ENCODE measurements around the gene GPR84. TPM values are rescaled to one million over a fixed set of nuclear protein-coding genes. Genes with fewer than 3 reads are reported as not detected.

The GPR84 gene
- total and polyA plus RNA-seq, 12 donors, result 0.15 to 2.9 (median 0.32) TPM; not detected in 7

DNA sequence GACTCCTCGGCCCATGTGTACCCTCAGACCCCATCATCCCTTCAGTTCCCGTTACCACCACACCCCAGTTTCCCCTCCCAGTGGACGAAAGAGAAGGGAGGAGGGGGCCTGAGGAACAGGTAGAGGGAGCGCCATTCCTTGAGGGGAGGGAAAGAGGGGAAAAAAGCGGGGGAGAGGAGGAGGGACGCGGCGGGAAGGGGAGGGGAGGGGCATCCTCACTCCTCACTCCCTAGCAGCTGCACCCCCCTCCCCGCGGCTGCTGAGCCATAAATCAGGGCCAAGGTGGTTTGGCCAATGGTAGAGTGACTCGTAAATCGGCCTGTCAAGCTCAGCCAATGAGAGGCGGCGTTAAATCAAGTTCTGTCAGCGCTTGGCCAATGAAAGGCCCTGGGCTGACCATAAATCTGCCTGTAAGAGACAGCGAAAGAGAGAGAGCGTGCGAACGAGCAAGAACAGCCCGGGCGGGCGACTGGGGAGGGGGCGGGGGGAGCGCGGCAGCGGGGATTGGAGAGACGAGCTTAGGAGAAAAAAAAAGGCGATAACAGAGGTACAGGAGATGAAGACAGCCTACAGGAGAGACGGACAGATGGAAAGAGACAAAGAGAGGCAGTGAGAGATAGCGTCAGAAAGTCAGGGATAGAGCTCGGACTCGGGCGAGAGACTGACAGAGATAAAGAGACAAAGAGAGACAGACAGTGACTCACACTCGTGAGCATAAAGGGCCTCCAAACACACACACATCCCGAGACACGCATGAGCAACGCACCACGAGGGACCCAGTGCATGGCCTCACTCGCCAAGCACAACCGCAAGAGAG, 5.1 kb downstream of the GPR84 start:
- peak overlapping the region; percentile 34 to 76 (median 64) for H3K4me3 ChIP-seq
- ATAC-seq (peak; percentile 96 to 98 (median 97)), DNase-seq (peak; percentile 90 to 98)
- peaks cover 4 to 44% (median 17%) of the 10 kb centered on the region in 9 donors for H3K4me1 ChIP-seq
- H3K9me3 ChIP-seq, result no peaks in the 10 kb centered on the region
- H3K27ac ChIP-seq, result peak overlapping the region; percentile 67 to 95 (median 88)
- 1% methylated on average over 36 to 40 of the region's 40 CpGs for WGBS, 2 donors
- TF ChIP-seq, protein P1, sequence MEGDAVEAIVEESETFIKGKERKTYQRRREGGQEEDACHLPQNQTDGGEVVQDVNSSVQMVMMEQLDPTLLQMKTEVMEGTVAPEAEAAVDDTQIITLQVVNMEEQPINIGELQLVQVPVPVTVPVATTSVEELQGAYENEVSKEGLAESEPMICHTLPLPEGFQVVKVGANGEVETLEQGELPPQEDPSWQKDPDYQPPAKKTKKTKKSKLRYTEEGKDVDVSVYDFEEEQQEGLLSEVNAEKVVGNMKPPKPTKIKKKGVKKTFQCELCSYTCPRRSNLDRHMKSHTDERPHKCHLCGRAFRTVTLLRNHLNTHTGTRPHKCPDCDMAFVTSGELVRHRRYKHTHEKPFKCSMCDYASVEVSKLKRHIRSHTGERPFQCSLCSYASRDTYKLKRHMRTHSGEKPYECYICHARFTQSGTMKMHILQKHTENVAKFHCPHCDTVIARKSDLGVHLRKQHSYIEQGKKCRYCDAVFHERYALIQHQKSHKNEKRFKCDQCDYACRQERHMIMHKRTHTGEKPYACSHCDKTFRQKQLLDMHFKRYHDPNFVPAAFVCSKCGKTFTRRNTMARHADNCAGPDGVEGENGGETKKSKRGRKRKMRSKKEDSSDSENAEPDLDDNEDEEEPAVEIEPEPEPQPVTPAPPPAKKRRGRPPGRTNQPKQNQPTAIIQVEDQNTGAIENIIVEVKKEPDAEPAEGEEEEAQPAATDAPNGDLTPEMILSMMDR (IDR thresholded peaks at IDR 0.05), result no peak
- H3K27me3 ChIP-seq, result no peaks in the 10 kb centered on the region
- H3K36me3 ChIP-seq, result no peaks in the 10 kb centered on the region
- intact Hi-C loops (cut with DNase I), result loop anchor here in 3 of 10 donors (1.0 to 10.0 kb wide), 3 partner anchors 22 to 344 kb away; no protein-coding TSS in a partner anchor

DNA sequence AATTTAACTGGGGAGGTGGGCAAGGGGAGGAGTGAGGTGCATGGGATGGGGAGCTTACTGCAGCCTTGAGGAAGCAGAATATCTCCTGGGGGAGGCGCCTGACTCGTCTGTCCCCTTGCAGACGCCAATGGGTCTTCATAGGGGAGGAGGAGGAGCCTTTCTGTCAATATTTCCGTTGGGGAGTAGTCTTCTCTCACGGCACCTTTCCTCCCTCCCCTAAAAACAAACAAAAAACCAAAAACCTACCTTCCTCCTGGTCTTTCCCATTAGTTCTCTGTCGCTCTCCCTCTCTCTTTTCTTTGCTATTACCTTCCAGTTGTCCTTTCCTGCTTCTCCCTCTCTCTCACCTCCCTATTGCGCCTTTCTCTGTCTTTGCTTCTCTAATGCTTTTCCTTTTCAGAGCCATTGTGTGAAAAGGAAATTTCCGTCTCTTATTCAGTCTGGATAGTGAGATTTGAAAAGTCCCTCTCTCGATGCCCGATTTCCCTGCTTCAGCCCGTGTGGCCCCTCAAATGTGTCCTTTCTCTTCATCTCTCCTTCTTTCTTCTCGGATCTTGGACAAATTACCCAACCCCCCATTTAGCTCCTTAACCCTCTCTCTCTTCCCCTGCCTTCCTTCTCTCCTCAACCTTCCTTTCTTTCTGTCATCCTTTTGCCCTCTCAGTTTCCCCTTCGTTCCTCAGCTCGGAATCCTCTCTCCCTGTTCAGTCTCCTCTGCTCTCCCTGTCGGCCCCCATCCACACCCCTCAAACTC, 5.9 kb downstream of the GPR84 start:
- Histone ChIP-seq H3K27me3 (no peaks in the 10 kb centered on the region), H3K36me3 (no peaks in the 10 kb centered on the region), H3K9me3 (no peaks in the 10 kb centered on the region), H3K4me3 (peak overlapping the region; percentile 34 to 76 (median 64)), H3K27ac (peak overlapping the region; percentile 38 to 95 (median 88)), H3K4me1 (peaks cover 4 to 37% (median 17%) of the 10 kb centered on the region in 9 donors)
- DNase-seq (no peak), ATAC-seq (no peak)
- WGBS, 2 donors, result 10 to 14% methylated on average over 15 of the region's 15 CpGs
- intact Hi-C loops (cut with DNase I), result loop anchor here in 2 of 10 donors (2.0 to 10.0 kb wide), 2 partner anchors 22 to 344 kb away; no protein-coding TSS in a partner anchor
- TF ChIP-seq, protein P1 (IDR thresholded peaks at IDR 0.05), result no peak

DNA sequence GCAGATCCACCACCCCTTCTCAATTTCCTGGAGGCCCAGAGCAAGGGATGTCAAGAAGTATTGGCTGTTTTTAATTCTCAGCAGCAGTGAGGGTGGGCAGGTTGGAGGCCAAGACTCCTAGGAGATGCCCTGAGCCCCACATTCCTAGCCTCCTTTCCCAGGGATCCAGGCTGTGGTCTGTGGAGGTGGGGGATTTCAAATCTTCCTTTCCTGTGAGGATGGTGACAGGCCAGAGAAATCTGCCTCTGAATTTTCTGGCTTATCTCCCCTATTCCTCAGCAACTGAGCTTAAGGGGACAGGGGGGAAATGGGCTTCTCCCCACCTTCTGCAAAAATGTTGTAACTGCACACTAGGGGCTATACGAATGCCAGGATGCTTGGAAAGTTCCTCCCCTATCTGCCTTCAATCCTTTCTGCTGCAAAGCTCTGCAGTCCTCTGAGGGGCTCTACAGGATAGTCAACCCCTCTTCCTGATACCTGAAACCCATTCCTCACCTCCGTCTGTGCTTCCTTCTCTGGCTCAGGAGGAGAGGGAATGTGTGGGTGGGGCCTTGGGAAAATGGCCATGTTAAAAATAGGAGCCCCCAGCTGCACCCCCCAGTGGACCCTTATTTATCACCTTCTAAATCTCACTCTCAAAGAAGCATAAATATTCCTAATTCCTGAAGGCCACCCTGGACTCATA, 6.6 kb downstream of the GPR84 start:
- no peak for DNase-seq
- H3K4me3 ChIP-seq, result peak overlapping the region in 3 of 10 donors; percentile 62 to 76 (median 66)
- no peaks in the 10 kb centered on the region for H3K27me3 ChIP-seq
- WGBS, 2 donors, result 55 to 57% methylated on average over 2 of the region's 2 CpGs
- TF ChIP-seq, protein P1 (IDR thresholded peaks at IDR 0.05), result no peak
- no peak for ATAC-seq
- H3K27ac ChIP-seq, result peak overlapping the region in 2 of 10 donors; percentile 92 to 95
- H3K9me3 ChIP-seq, result no peaks in the 10 kb centered on the region
- H3K36me3 ChIP-seq, result no peaks in the 10 kb centered on the region
- peaks cover 4 to 44% (median 22%) of the 10 kb centered on the region in 9 donors for H3K4me1 ChIP-seq
- intact Hi-C loops (cut with DNase I), result loop anchor here in 2 of 10 donors (2.0 to 10.0 kb wide), 2 partner anchors 21 to 343 kb away; no protein-coding TSS in a partner anchor
